Tibial artery (tissue), 4 donors: Measurements from ENCODE around the gene TARBP1.

Experiments
- DNase-seq, 2 donors: peaks; one replicate each; pipeline ENCODE4 v3.0.0-alpha.2; 2019
- H3K27ac ChIP-seq, 2 donors: fragments of 200-600 bp; sonication (generic) in 1 of 2; 1 replicate in 1 of 2; 2 replicates in 1 of 2; pipeline ENCODE4 v1.5.1; 2018 to 2019; ENCODE audit warnings: mild to moderate bottlenecking in 1 of 2
- H3K27me3 ChIP-seq, 2 donors: fragments of 200-600 bp; sonication (generic) in 1 of 2; one replicate each; pipeline versions ENCODE4 v1.5.1 to v1.6.0; 2016 to 2019
- H3K36me3 ChIP-seq, 3 donors: fragments of 200-600 bp; sonication (generic) in 2 of 3; one replicate each; pipeline ENCODE4 v1.5.1; 2016 to 2019; ENCODE audit warnings: mild to moderate bottlenecking in 2 of 3
- H3K4me1 ChIP-seq, 4 donors: fragments of 200-600 bp; sonication (generic) in 2 of 4; 1 replicate in 3 of 4; 2 replicates in 1 of 4; pipeline ENCODE4 v1.5.1; 2016 to 2019
- H3K4me3 ChIP-seq, 2 donors: fragments of 200-600 bp; sonication (generic) in 1 of 2; 1 replicate in 1 of 2; 2 replicates in 1 of 2; pipeline ENCODE4 v1.5.1; 2018 to 2019; ENCODE audit warnings: mild to moderate bottlenecking in 2 of 2
- H3K9me3 ChIP-seq, 3 donors: fragments of 200-600 bp; sonication (generic) in 1 of 3; one replicate each; pipeline ENCODE4 v1.5.1; 2016 to 2019
- intact Hi-C: fragments of 100-400 bp; cut with DNase I; formaldehyde crosslinking; loops from one replicate; pipeline ENCODE4 v1.15.0; 2023; ENCODE audit warnings: low total_unique reads
- TF ChIP-seq, protein P1 (sequence below), 2 experiments: fragments of 200-600 bp in 1 of 2; fragments of 450-650 bp in 1 of 2; IDR thresholded peaks; one replicate each; pipeline ENCODE4 v1.5.1; 2017 to 2019; ENCODE audit warnings: antibody characterized with exemption in 2 of 2, mild to moderate bottlenecking in 1 of 2, moderate library complexity in 1 of 2

TARBP1 gene

DNA sequence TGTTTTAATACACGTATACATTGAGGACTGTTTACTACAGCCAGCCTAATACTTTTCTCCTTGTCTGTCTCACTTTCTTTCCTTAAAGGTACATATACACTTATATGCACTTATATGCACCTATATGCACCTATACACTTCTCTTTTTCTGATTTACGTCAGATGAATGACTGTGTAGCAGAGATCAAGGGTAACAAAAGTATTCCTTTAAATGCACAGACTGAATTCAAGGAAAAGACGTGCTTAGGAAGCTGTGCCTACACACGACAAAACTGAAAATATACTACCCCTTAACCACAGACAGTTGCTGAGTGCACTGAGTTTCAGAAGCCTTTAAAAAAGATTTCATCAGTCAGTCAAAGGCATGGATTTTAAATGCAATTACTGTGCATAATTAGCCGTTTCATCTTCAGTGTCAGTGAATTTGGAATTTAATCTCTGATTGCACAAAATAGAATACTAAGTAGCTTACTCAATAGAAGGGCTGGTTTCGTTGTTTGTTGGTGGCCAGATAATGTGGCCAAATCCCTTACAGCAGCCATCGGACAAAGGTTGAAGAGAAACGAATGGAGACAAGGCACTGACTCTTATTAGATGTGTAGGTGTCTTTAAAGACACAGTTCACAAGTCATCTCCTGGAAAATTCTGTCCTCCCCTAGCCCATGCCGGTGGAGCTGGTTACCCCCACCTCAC is 38.3 kb upstream of the TARBP1 start:
- no peaks in the 10 kb centered on the region for H3K27me3 ChIP-seq
- H3K4me3 ChIP-seq = no peak overlapping the region
- H3K36me3 ChIP-seq = no peaks in the 10 kb centered on the region
- TF ChIP-seq, protein P1, sequence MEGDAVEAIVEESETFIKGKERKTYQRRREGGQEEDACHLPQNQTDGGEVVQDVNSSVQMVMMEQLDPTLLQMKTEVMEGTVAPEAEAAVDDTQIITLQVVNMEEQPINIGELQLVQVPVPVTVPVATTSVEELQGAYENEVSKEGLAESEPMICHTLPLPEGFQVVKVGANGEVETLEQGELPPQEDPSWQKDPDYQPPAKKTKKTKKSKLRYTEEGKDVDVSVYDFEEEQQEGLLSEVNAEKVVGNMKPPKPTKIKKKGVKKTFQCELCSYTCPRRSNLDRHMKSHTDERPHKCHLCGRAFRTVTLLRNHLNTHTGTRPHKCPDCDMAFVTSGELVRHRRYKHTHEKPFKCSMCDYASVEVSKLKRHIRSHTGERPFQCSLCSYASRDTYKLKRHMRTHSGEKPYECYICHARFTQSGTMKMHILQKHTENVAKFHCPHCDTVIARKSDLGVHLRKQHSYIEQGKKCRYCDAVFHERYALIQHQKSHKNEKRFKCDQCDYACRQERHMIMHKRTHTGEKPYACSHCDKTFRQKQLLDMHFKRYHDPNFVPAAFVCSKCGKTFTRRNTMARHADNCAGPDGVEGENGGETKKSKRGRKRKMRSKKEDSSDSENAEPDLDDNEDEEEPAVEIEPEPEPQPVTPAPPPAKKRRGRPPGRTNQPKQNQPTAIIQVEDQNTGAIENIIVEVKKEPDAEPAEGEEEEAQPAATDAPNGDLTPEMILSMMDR (IDR thresholded peaks at IDR 0.05) = no peak
- no peak for DNase-seq
- intact Hi-C loops = no loop called here
- peaks cover 0 to 24% (median 11%) of the 10 kb centered on the region in 4 donors for H3K4me1 ChIP-seq
- H3K27ac ChIP-seq = no peak overlapping the region
- H3K9me3 ChIP-seq = no peaks in the 10 kb centered on the region

DNA sequence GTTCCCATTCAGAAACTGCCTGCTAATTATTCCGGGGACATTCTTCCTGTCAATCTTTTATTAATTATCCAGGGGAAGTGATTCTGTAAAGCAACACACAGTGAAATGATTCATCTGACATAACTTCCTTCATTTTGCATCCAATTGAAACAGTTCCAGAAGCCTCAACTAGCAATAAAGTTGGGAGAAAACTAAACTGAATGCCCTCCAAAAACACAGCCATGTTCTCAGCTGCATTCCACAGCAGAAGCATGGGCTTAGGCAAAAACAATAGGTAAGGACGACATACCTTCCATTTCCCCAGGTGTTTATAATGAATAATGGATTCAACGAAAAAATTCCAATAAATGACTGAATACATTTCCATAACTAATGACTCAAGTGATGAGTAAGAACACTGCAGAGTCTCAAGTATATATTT is 36.9 kb upstream of the TARBP1 start:
- peak overlapping the region; percentile 41 to 45 for H3K27ac ChIP-seq
- intact Hi-C loops = no loop called here
- H3K9me3 ChIP-seq = no peaks in the 10 kb centered on the region
- H3K4me3 ChIP-seq = no peak overlapping the region
- H3K36me3 ChIP-seq = no peaks in the 10 kb centered on the region
- TF ChIP-seq, protein P1 (IDR thresholded peaks at IDR 0.05) = no peak
- H3K27me3 ChIP-seq = no peaks in the 10 kb centered on the region
- peaks cover 0 to 17% (median 11%) of the 10 kb centered on the region in 4 donors for H3K4me1 ChIP-seq
- no peak for DNase-seq

DNA sequence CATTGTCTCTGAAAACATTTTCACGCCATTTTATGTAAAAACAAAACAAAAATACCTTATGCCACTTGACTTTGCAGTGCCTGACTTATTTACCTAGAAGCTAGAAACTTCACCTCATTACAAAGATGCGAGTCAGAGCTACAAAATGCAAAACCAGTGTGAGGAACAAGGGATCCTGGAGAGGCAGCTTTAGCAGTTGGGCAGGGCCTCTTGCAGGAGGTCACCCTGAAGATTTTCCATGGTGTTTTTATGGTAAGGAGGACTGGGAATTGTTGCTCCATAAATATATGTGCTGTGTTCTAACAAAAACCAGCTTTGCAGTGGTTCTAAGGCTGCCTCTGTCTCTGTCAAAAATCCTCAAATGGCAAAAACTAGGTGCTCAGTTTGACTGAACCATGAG is 36.4 kb upstream of the TARBP1 start:
- TF ChIP-seq, protein P1 (IDR thresholded peaks at IDR 0.05) = no peak
- Histone ChIP-seq H3K4me3 (no peak overlapping the region), H3K27ac (peak overlapping the region; percentile 41 to 45), H3K9me3 (no peaks in the 10 kb centered on the region), H3K4me1 (peaks cover 0 to 17% (median 11%) of the 10 kb centered on the region in 4 donors), H3K27me3 (no peaks in the 10 kb centered on the region), H3K36me3 (no peaks in the 10 kb centered on the region)
- DNase-seq = no peak
- intact Hi-C loops = no loop called here

DNA sequence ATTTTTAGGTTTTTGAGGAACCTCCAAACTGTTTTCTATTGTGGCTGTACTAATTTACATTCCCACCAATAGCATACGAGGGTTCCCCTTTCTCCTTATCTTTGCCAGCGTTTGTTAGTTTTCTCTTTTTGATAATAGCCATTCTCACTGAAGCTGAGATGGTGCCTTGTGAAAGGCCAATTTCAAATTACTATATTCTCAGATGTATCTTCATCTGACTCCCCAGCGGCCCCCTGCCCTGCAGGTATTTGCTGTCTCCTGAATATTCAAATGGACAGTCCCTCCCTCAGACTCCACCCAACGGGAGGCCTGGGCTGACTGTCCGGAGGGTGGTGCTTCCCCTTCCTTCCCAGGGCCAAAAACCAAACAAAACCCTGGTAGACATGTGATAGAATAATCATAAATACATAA is 33.5 kb upstream of the TARBP1 start:
- TF ChIP-seq, protein P1 (IDR thresholded peaks at IDR 0.05) = no peak
- Histone ChIP-seq H3K27me3 (no peaks in the 10 kb centered on the region), H3K4me1 (peaks cover 0 to 17% (median 11%) of the 10 kb centered on the region in 4 donors), H3K27ac (no peak overlapping the region), H3K36me3 (no peaks in the 10 kb centered on the region), H3K9me3 (no peaks in the 10 kb centered on the region), H3K4me3 (no peak overlapping the region)
- intact Hi-C loops = no loop called here
- DNase-seq = no peak

DNA sequence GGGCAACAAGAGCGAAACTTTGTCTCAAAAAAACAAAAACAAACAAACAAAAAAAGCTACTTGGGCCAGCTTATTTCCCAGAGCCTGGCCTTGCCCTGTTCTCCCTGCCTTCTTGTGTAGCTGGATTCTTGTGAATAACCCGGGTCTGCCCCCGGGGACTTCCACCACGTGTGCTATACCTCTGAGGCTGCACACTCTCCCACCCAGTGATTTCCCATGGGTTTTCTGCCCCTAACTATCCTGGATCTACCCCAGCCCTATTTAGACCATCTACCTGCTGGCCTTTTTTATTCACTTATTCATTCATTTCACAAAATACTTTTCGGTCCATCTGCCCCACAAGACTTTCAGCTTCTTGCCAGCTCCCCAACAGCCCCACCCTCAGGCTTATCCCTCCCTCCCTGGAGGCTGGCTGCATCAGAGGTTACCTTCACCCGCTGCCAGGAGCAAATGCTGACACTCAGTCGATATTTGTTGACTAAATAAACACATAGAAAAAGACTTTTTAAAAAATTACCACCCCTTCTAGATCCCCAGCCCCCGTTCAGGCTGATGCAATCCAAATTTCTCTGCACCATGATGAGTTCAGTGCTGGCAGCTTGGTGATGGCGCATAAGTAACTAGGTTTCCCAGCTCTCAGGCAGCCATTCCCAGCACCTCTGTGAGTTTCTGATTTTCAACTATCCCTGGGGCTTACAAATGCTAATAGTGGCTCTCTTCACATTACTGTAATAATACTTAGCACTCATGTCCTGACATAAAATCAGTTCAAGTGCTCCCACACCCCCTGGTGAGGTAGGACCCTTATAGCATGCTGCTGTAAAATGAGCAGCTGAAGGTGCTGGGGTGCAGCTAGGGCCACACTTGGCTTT is 30.7 kb upstream of the TARBP1 start:
- no peak for DNase-seq
- no peaks in the 10 kb centered on the region for H3K36me3 ChIP-seq
- no peaks in the 10 kb centered on the region for H3K9me3 ChIP-seq
- H3K4me1 ChIP-seq = peaks cover 0 to 8% (median 0%) of the 10 kb centered on the region in 4 donors
- H3K27ac ChIP-seq = no peak overlapping the region
- no peaks in the 10 kb centered on the region for H3K27me3 ChIP-seq
- intact Hi-C loops = no loop called here
- TF ChIP-seq, protein P1 (IDR thresholded peaks at IDR 0.05) = no peak
- no peak overlapping the region for H3K4me3 ChIP-seq
